ENCODE measurements around the gene LRCH4.

- TF ChIP-seq CTCF (IDR thresholded peaks at IDR 0.05; ENCODE audit: extremely low read depth in 1 of 2, insufficient read depth in 1 of 2, low read depth in 1 of 2, low read length in 2 of 2) (no peak), FOS (IDR thresholded peaks at IDR 0.05; ENCODE audit: borderline replicate concordance, insufficient read depth, low read length) (no peak), EZH2 (IDR thresholded peaks at IDR 0.05; ENCODE audit: borderline replicate concordance, low read depth, low read length, severe bottlenecking) (no peak)
These were observed 24.0 kb upstream of the LRCH4 start for GRCh38 chr7:100609958-100610357.
